HG03439 (cell line): ENCODE data around the gene RBM15.

ENCODE experiments used
- ATAC-seq: cut with Tn5 transposase; IDR thresholded peaks from one replicate; pipeline ENCODE4 v1.9.1; 2021; ENCODE audit warnings: mild to moderate bottlenecking, moderate library complexity; ENCODE audit not compliant: unreplicated experiment

The RBM15 gene

GRCh38 chr1:110321045-110321444, 18.1 kb upstream of the RBM15 start:
- ATAC-seq = no peak

GRCh38 chr1:110321846-110322245, 17.3 kb upstream of the RBM15 start:
- no peak for ATAC-seq

DNA sequence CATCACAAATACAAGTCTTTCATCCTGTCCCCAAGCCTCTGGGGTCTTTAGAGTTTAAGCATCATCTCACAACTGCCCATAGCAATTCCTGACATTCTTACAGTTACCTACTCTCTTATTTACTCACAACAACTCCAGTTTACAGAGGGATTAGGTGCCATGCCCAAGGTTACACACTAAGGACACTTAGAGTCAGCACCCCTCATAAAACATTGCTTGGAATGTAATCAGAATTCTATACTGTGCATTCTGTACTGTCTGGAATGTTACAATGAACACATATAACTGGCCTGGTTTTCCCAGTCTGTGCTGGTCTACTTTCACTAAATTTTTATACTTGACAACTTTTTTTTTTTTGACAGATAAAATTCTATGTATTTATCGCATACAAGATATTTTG, 14.5 kb upstream of the RBM15 start:
- no peak for ATAC-seq

DNA sequence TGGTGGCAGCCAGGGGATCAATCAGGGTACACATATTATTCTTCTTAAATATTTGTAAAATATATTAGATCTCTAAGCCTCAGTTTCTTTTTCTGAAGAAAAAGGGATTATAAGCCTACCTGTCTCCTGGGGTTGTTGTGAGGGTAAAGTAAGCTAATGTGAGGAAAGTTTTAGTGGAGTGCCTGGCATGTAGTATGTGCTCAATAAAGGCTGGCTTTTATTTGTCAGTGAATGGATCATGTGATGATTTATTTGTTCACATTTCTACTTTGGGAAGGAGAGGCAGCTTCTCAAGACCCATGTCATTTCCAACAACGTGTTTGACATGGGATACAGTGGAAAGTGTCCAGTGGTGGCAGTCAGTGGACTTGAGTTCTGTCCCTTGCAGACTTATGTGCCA, 12.4 kb upstream of the RBM15 start:
- no peak for ATAC-seq

DNA sequence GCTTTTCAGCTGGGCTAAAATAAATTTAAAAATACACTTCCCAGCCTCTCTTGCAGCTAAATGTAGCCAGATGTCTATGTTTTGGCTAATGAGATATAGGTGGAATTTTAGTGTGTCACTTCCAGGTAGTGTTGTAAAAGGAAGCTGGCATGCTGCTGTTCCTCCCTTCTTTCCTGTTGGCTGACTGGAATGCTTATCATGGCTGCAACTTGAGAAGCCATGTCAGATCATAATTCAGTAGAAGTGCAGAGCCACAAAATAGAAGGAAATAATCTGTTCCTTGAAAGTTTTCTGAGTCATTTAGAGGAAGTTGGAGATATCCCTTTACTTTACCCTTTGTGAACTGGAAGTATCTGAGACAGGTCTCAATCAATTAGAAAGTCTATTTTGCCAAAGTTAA, 10.9 kb upstream of the RBM15 start:
- ATAC-seq = no peak

DNA sequence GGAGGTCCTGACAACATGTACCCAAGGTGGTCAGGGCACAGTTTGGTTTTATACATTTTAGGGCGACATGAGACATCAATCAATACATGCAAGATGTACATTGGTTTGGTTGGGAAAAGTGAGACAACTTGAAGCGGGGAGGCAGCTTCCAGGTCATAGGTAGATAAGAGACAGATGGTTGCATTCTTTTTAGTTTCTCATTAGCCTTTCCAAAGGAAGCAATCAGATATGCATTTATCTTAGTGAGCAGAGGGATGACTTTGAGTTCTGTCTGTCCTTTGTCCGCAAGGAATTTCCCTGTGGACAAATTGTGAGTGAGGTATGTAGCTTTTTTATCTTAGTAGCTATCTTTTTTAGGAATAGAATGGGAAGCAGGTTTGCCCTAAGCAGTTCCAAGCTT, 10.5 kb upstream of the RBM15 start:
- no peak for ATAC-seq

DNA sequence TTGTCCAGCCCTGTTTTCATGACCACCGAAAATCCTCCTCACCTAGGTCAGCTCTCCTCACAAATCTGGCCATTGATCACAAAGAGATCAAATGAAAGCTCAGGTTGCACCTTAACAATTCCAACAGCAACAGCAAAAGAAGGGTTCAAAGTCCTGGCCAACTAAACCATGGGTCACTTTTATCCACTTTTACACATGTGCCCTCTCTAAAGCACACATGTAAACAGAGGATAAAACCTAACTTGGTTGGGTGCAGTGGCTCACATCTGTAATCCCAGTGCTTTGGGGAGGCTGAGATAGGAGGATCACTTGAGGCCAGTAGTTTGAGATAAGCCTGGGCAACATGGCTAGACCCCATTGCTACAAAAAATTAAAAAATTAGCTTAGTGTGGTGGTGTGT, 3.9 kb upstream of the RBM15 start:
- no peak for ATAC-seq

DNA sequence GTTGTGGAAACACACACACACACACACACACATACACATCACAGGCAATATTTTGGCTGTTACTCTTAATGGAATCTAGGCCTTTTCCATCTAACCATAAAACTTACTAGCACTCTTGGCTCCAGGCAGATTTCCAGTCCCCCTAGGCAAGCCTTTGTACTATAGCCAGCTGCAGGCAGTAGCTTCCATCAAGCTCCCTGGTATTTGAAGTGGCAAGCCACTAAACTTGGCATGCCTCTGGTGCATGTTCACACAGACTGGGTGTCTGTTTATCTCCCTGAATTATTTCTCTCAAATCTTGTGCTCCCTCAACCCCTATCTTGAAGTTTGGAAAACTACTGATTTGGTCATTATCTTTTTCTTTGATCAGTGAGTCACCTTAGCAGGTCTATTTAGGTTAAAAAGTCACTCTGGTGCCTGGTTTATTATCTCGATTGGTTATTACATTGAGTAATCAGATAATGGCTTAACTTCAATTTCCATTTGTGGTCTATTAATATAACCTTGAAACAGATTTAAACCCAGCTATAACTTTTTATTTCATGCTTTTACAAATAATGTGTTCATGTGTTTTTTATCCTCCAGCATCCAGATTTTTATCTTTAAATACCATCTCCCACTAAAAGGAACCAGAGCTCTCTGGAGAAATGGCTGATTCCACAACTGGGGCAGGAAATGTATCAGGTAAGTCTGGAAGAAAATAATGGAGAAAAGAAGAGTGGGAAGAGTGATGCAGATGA, 2.7 kb upstream of the RBM15 start:
- no peak for ATAC-seq

DNA sequence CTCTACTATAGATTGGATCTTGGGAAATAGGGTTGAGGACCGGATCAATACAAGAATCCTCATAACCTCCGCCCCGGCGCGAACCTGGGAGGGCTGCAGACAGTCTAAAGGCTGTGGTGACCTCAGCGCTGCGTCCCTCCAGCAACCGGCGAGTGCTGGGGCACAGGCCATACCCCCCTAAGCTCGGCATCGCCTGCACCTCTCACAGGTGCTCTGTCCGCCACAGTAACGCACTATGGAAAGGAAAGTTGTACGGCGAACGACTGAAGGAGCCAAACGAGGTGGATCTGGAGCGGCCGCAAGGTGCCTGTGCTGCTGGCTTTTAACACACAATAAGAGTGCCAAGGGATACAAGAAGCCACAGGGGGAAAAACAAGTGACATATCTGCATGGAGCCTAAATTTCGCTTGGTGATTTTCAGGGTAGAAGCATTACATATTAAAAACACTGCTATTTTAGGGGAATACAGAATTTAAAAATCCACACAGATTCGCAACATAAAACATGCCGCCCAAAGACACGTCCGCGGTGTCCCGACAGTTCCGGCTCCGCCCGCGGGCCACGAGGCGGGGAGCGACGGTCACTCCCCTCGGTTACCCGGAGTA, 1.4 kb upstream of the RBM15 start:
- ATAC-seq = no peak

DNA sequence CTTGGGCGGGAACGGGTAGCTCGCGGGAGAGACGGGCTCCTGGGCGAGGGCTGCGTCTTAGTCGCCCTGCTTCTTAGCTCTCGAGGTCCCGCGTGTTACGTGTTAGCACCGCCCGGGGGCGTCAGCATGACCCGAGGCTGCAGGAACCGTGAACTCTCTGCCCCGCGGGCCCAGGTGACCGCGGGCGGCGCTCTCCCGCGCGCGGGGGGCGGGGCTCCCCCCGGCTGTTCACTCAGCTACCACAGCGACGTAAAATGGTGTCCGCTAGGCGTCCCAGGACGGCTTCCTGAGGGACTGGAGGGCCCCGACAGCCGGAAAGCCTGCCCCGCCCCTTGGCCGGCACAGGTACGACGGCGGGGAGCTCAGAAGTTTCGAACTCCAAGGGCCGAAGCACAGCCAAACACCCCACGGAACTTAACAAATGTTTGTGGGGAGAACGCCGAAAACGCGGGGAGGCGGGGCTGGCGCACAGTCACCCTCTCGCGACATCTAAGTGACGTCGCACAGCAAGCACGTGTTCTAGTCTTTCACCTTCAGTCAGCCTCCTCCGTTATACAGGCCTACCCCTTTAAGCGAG, 780 bp upstream of the RBM15 start:
- peak; percentile 65 for ATAC-seq

GRCh38 chr1:110339407-110340206, 430 bp downstream of the RBM15 start:
- peak; percentile 3 for ATAC-seq

DNA sequence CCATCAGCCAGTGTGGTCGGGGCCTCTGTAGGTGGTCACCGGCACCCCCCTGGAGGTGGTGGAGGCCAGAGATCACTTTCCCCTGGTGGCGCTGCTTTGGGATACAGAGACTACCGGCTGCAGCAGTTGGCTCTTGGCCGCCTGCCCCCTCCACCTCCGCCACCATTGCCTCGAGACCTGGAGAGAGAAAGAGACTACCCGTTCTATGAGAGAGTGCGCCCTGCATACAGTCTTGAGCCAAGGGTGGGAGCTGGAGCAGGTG, 961 bp downstream of the RBM15 start:
- ATAC-seq = no peak

DNA sequence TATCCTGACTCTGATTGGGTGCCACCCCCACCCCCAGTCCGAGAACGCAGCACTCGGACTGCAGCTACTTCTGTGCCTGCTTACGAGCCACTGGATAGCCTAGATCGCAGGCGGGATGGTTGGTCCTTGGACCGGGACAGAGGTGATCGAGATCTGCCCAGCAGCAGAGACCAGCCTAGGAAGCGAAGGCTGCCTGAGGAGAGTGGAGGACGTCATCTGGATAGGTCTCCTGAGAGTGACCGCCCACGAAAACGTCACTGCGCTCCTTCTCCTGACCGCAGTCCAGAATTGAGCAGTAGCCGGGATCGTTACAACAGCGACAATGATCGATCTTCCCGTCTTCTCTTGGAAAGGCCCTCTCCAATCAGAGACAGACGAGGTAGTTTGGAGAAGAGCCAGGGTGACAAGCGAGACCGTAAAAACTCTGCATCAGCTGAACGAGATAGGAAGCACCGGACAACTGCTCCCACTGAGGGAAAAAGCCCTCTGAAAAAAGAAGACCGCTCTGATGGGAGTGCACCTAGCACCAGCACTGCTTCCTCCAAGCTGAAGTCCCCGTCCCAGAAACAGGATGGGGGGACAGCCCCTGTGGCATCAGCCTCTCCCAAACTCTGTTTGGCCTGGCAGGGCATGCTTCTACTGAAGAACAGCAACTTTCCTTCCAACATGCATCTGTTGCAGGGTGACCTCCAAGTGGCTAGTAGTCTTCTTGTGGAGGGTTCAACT, 2.1 kb downstream of the RBM15 start:
- no peak for ATAC-seq

DNA sequence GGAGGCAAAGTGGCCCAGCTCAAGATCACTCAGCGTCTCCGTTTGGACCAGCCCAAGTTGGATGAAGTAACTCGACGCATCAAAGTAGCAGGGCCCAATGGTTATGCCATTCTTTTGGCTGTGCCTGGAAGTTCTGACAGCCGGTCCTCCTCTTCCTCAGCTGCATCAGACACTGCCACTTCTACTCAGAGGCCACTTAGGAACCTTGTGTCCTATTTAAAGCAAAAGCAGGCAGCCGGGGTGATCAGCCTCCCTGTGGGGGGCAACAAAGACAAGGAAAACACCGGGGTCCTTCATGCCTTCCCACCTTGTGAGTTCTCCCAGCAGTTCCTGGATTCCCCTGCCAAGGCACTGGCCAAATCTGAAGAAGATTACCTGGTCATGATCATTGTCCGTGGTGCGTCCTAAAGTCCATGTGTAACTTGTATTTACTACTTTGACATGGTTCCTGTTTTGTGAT, 2.7 kb downstream of the RBM15 start:
- ATAC-seq = no peak

GRCh38 chr1:110343249-110343648, 4.1 kb downstream of the RBM15 start:
- ATAC-seq = no peak

DNA sequence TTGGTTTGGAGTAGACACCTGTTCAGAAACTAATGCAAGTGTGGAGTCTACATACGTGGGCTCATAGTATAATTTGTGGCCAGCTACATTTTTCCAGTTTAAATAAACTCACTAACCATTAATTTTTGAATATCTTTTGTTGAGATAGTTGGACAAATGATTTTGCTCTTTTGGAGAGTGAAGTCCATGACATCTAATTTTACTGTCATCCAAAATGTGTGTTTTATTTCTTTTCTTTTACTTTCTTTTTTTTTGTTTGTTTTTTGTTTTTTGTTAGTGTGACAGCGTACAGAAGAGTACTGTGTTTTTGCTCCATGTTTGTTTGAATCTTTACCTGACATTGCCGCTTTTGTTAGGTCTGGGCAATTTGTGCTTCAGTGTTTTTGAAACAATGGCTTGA, 5.0 kb downstream of the RBM15 start:
- no peak for ATAC-seq

DNA sequence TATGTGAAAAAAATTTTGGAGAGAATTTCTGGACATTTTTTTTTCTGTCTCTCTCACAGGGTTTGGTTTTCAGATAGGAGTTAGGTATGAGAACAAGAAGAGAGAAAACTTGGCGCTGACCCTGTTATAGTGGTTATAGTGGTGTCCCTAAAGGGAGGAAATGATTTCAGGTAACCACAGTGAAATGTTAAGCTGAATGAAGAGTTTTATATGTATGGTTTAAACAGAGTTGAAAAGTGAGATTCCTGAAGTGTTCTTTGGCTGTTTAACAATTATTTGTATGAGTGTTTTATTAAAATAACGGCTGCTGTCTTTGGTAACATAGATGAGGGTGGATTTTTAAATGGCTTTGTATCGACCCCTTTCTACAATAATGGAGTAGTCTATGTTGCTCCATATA, 6.3 kb downstream of the RBM15 start:
- ATAC-seq = no peak

- no peak for ATAC-seq
Observed at GRCh38 chr1:110346690-110347089, 7.5 kb downstream of the RBM15 start.

- ATAC-seq = no peak
Observed at GRCh38 chr1:110347182-110347893, 8.2 kb downstream of the RBM15 start.

DNA sequence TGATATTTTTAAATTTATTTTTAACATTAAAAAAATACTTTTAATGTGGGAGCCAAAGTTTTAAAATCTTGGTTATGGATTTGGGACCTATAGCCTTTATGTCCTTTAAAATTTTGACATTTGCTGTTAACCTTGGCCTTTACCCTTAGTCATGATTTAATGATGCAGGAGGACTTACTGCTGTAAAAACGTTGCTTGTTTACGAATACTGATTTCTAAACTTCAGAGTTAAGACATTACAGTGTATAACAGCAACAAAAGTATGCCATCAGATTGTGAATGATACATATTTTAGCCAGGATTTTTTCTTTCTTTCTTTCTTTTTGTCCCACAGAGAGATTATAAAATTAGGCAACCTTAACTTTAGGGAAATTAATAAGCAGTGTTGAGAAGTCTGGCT, 8.9 kb downstream of the RBM15 start:
- no peak for ATAC-seq

DNA sequence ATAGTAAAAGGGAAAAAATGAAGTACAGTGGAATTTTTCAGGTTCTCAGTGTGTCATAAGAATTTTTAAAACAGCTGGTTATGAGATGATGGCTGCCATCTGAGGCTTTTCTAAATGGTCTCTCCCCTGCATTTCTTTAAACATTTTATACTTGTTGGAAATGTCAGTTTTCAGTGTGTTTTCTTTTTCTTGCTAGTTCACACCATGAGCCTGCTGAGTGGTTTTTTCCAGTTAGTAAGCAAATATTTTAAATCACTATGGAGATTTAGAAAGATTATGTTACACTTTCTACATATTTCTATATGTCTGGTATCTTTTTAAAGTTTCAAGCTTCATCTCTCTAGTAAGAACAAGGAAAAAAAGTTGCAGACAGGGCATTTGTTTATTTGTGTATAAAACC, 9.6 kb downstream of the RBM15 start:
- no peak for ATAC-seq
